HepG2 (cell line): ENCODE data around the gene TMEM97. TPM values are rescaled to one million over a fixed set of nuclear protein-coding genes. Genes with fewer than 3 reads are reported as not detected.
A peak's percentile ranks its signal among the peaks of the same experiment; 100 is the strongest.

Experiments used
- BRD4 ChIP-seq: sonication (generic); formaldehyde crosslinking; IDR thresholded peaks from 2 replicates; pipeline ENCODE4 v1.4.0; 2020; ENCODE audit warnings: missing genetic modification reagents
- CBX2 ChIP-seq, 2 experiments: fragments of 200-600 bp in 1 of 2; sonication (generic); formaldehyde crosslinking in 1 of 2; IDR thresholded peaks; 2 replicates each; pipeline versions ENCODE4 v1.7.0 to v1.8.1; 2018 to 2022; ENCODE audit warnings: low read depth in 2 of 2, low read length in 1 of 2, mild to moderate bottlenecking in 1 of 2, missing genetic modification reagents in 1 of 2
- FOXP1 ChIP-seq, 2 experiments: fragments of 450-650 bp in 1 of 2; IDR thresholded peaks; 2 replicates each; pipeline ENCODE4 v1.6.1; 2017 to 2018; ENCODE audit warnings: antibody characterized with exemption in 1 of 2
- GATA4 ChIP-seq: sonication (generic); IDR thresholded peaks from 2 replicates; pipeline ENCODE4 v1.6.1; 2016; ENCODE audit warnings: antibody characterized with exemption, low read depth, borderline replicate concordance
- HOXD1 ChIP-seq: sonication (generic); formaldehyde crosslinking; IDR thresholded peaks from 2 replicates; pipeline ENCODE4 v1.5.0; 2020; ENCODE audit warnings: missing genetic modification reagents
- KDM3A ChIP-seq: IDR thresholded peaks from 2 replicates; pipeline ENCODE4 v1.6.1; 2018; ENCODE audit warnings: low read depth, missing compliant biosample characterization
- MBD4 ChIP-seq: IDR thresholded peaks from 2 replicates; pipeline ENCODE4 v1.6.1; 2012; ENCODE audit warnings: low read length, inconsistent platforms, borderline replicate concordance
- PITX1 ChIP-seq: sonication (generic); formaldehyde crosslinking; IDR thresholded peaks from 2 replicates; pipeline ENCODE4 v1.5.1; 2020; ENCODE audit warnings: mild to moderate bottlenecking, missing genetic modification reagents
- SALL1 ChIP-seq: sonication (generic); formaldehyde crosslinking; IDR thresholded peaks from 2 replicates; pipeline ENCODE4 v1.8.0; 2022; ENCODE audit warnings: mild to moderate bottlenecking, missing genetic modification reagents
- SAP130 ChIP-seq: IDR thresholded peaks from 2 replicates; pipeline ENCODE4 v1.6.1; 2016; ENCODE audit warnings: low read depth
- SATB2 ChIP-seq: sonication (generic); formaldehyde crosslinking; IDR thresholded peaks from 2 replicates; pipeline ENCODE4 v1.5.0; 2020; ENCODE audit warnings: missing genetic modification reagents
- TBL1XR1 ChIP-seq: fragments of 150-350 bp; IDR thresholded peaks from 2 replicates; pipeline ENCODE4 v1.6.1; 2014; ENCODE audit warnings: borderline replicate concordance, low read length; ENCODE audit not compliant: partially characterized antibody
- TCF12 ChIP-seq, 2 experiments: fragments of 450-650 bp in 1 of 2; sonication (generic) in 1 of 2; formaldehyde crosslinking in 1 of 2; IDR thresholded peaks; 2 replicates each; pipeline versions ENCODE4 v1.6.1 to v1.8.0; 2017 to 2022; ENCODE audit warnings: antibody characterized with exemption in 1 of 2, mild to moderate bottlenecking in 1 of 2, missing genetic modification reagents in 1 of 2, moderate library complexity in 1 of 2
- ZNF136 ChIP-seq: sonication (generic); formaldehyde crosslinking; IDR thresholded peaks from 2 replicates; pipeline ENCODE4 v1.8.1; 2022; ENCODE audit warnings: low read depth, mild to moderate bottlenecking, moderate library complexity, missing genetic modification reagents
- ZNF235 ChIP-seq: sonication (generic); formaldehyde crosslinking; IDR thresholded peaks from 2 replicates; pipeline ENCODE4 v1.8.1; 2023; ENCODE audit warnings: mild to moderate bottlenecking, missing genetic modification reagents, borderline replicate concordance
- ZNF441 ChIP-seq: sonication (generic); formaldehyde crosslinking; IDR thresholded peaks from 2 replicates; pipeline ENCODE4 v1.7.0; 2021; ENCODE audit warnings: missing genetic modification reagents, borderline replicate concordance
- ZNF607 ChIP-seq: sonication (generic); formaldehyde crosslinking; IDR thresholded peaks from 2 replicates; pipeline ENCODE4 v1.5.1; 2020; ENCODE audit warnings: missing genetic modification reagents, mild to moderate bottlenecking, borderline replicate concordance
- ZNF724P ChIP-seq: sonication (generic); formaldehyde crosslinking; IDR thresholded peaks from 2 replicates; pipeline ENCODE4 v1.8.0; 2022; ENCODE audit warnings: missing genetic modification reagents, borderline replicate concordance
- ZNF816 ChIP-seq: sonication (generic); formaldehyde crosslinking; IDR thresholded peaks from 2 replicates; pipeline ENCODE4 v1.8.0; 2022; ENCODE audit warnings: missing genetic modification reagents, mild to moderate bottlenecking, borderline replicate concordance
- polyA plus RNA-seq, 8 experiments: library from polyadenylated mRNA; depleted of rRNA in 3 of 8; stranded (reverse) in 7 of 8; unstranded in 1 of 8; fragments of >200 nt; fragmentation: Illumina TruSeq in 4 of 8; extraction: Trizol in 4 of 8; gene quantifications; 2 replicates each; pipeline versions ENCODE4 v1.2.1 to v1.2.3, GENCODE V29; 2011 to 2016; ENCODE audit warnings: low read depth in 4 of 8, missing spikeins in 1 of 8, mixed read lengths in 1 of 8; ENCODE audit not compliant: insufficient read depth in 1 of 8
- total RNA-seq, 5 experiments: library from RNA; depleted of rRNA; stranded (reverse); fragments of >200 nt; fragmentation: Illumina TruSeq; extraction: Trizol; gene quantifications; 2 replicates each; pipeline ENCODE4 v1.2.3, GENCODE V29; 2016; ENCODE audit warnings: low read depth in 1 of 5
- TF ChIP-seq, protein P1 (sequence below): IDR thresholded peaks from 2 replicates; pipeline ENCODE4 v1.6.1; 2016; ENCODE audit warnings: low read depth
- TF ChIP-seq, protein P2 (sequence below): sonication (generic); formaldehyde crosslinking; IDR thresholded peaks from 2 replicates; pipeline ENCODE4 v1.4.0; 2020; ENCODE audit warnings: missing genetic modification reagents
- TF ChIP-seq, protein P3 (sequence below): sonication (generic); formaldehyde crosslinking; IDR thresholded peaks from 2 replicates; pipeline ENCODE4; 2020; ENCODE audit warnings: missing genetic modification reagents, mild to moderate bottlenecking, borderline replicate concordance

The TMEM97 gene
- total and polyA plus RNA-seq, 2 of the 13 experiments (the other 11 are each of a cell fraction or from before 2014, with no cell fraction given) = 69.6 to 137 TPM

DNA sequence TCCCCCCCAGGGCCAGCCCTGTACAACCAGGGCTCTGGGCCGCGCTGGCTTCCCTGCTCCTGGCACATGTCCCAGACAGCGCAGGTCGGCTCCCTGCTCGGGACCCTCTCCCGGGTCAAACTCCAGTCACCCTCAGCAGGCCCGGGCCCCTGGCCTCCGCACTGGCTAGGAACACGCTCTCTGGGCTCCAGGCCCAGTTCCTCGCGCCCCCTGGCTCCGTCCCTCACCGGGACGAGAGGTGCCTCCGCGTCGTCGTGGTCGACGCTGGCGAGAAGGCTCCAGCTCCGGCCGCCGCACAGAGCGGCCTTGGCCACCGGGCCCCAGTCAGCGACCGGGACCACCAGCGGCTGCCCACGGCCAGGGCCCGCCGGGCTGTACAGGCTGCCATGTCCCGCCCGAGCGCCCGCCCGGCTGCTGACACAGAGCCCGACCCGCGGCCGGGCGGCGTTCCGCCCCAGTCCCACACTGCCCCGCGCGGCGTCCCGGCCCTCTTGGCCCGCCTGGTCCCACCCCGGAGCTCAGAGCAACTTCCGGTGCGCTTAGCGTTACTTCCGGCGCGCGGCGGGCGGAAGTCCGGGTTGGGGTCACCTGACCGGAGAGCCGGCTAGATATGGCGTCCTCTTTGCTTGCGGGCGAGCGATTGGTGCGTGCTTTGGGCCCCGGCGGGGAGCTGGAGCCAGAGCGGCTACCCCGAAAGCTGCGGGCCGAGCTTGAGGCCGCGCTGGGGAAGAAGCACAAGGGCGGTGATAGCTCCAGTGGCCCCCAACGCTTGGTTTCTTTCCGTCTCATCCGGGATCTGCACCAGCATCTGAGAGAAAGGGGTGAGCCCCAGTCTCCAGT, 38.3 kb downstream of the TMEM97 start, which contains the start of gene POLDIP2 (continued):
- TF ChIP-seq, protein P1, sequence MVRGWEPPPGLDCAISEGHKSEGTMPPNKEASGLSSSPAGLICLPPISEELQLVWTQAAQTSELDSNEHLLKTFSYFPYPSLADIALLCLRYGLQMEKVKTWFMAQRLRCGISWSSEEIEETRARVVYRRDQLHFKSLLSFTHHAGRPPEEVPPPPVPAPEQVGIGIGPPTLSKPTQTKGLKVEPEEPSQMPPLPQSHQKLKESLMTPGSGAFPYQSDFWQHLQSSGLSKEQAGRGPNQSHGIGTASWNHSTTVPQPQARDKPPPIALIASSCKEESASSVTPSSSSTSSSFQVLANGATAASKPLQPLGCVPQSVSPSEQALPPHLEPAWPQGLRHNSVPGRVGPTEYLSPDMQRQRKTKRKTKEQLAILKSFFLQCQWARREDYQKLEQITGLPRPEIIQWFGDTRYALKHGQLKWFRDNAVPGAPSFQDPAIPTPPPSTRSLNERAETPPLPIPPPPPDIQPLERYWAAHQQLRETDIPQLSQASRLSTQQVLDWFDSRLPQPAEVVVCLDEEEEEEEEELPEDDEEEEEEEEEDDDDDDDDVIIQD (CRISPR knock-in tag) = no peak
- TF ChIP-seq BRD4 (CRISPR knock-in tag) (peak; percentile 3), GATA4 (0 out of 2 replicates have a peak, but pooled peaks have one; percentile 54), SATB2 (CRISPR knock-in tag) (0 out of 2 replicates have a peak, but pooled peaks have one; percentile 22), TBL1XR1 (peak; percentile 7), SAP130 (CRISPR knock-in tag) (peak; percentile 97), FOXP1 (IDR thresholded peaks at IDR 0.05) (no peak), FOXP1 (CRISPR knock-in tag; IDR thresholded peaks at IDR 0.05) (no peak), ZNF441 (CRISPR knock-in tag) (no peak), ZNF607 (CRISPR knock-in tag) (peak; percentile 76), ZNF136 (CRISPR knock-in tag) (no peak), ZNF724P (CRISPR knock-in tag) (no peak; the same call in 1 of the 2 replicates), MBD4 (no peak), CBX2 (IDR thresholded peaks at IDR 0.05; ENCODE audit: low read depth, low read length) (no peak), CBX2 (CRISPR knock-in tag; IDR thresholded peaks at IDR 0.05; ENCODE audit: low read depth) (no peak), HOXD1 (peak; percentile 74), ZNF816 (0 out of 2 replicates have a peak, but pooled peaks have one; percentile 46), SALL1 (CRISPR knock-in tag) (peak; percentile 84), ZNF235 (CRISPR knock-in tag) (0 out of 2 replicates have a peak, but pooled peaks have one; percentile 76), KDM3A (CRISPR knock-in tag) (peak; percentile 47; the same call in 1 of the 2 replicates), TCF12 (IDR thresholded peaks at IDR 0.05) (no peak), TCF12 (CRISPR knock-in tag; IDR thresholded peaks at IDR 0.05) (peak; percentile 50; the same call in 1 of the 2 replicates), PITX1 (CRISPR knock-in tag) (peak; percentile 76; the same call in 1 of the 2 replicates)
- TF ChIP-seq, protein P2, sequence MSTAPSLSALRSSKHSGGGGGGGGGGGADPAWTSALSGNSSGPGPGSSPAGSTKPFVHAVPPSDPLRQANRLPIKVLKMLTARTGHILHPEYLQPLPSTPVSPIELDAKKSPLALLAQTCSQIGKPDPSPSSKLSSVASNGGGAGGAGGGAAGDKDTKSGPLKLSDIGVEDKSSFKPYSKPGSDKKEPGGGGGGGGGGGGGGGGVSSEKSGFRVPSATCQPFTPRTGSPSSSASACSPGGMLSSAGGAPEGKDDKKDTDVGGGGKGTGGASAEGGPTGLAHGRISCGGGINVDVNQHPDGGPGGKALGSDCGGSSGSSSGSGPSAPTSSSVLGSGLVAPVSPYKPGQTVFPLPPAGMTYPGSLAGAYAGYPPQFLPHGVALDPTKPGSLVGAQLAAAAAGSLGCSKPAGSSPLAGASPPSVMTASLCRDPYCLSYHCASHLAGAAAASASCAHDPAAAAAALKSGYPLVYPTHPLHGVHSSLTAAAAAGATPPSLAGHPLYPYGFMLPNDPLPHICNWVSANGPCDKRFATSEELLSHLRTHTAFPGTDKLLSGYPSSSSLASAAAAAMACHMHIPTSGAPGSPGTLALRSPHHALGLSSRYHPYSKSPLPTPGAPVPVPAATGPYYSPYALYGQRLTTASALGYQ (CRISPR knock-in tag) = 0 out of 2 replicates have a peak, but pooled peaks have one; percentile 59
- TF ChIP-seq, protein P3, sequence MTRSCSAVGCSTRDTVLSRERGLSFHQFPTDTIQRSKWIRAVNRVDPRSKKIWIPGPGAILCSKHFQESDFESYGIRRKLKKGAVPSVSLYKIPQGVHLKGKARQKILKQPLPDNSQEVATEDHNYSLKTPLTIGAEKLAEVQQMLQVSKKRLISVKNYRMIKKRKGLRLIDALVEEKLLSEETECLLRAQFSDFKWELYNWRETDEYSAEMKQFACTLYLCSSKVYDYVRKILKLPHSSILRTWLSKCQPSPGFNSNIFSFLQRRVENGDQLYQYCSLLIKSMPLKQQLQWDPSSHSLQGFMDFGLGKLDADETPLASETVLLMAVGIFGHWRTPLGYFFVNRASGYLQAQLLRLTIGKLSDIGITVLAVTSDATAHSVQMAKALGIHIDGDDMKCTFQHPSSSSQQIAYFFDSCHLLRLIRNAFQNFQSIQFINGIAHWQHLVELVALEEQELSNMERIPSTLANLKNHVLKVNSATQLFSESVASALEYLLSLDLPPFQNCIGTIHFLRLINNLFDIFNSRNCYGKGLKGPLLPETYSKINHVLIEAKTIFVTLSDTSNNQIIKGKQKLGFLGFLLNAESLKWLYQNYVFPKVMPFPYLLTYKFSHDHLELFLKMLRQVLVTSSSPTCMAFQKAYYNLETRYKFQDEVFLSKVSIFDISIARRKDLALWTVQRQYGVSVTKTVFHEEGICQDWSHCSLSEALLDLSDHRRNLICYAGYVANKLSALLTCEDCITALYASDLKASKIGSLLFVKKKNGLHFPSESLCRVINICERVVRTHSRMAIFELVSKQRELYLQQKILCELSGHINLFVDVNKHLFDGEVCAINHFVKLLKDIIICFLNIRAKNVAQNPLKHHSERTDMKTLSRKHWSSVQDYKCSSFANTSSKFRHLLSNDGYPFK = peak; percentile 70; the same call in 1 of the 2 replicates
